ENCODE measurements around the gene ACE2.

Gene ACE2

DNA sequence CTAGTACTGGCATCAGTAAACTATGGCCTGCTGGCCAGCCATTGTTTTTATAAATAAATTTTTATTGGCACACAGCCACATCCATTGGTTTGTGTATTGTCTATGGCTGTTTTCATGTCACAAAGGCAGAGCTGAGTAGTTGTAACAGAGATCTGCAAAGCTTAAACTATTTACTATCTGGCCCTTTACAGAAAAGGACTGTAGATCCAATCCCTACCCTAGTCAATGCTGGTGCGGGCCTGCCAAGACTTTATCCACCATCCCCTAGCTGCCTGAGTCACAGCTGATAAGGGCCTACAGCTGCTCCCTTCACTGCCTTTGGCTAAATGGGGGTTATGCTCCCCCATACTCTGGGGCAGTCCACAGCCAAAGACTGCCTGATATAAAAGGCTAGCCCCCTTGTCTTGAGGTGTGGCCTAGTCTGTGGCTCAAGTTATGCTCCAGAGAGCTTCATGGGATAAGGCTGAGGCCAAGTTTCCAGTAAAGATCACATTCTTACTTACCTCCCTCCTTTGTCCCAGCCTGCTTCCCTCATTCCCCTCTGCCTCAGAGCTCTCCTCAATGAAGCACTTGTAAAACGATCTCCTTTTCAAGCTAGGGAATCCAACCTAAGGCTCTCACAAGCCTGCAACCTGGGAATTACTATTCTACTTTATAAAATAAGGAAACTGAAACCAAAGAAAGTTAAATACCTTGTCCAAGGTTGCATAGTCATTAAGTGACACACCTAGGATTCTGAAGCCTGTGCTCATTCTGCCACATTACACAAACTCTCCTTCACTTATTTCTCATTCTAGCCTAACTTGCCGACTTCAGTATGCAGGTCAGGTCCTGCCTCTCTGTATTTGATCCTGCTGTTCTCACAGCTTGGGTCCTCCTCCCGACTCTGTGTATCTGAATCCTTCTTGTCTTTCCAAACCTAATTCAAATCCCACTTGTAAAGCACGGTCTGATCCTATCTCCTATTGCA, 20.7 kb downstream of the ACE2 start:
- peak overlapping the region; percentile 55 for H3K27ac ChIP-seq
- no peak for DNase-seq (ENCODE audit: low read depth, low spot score)

DNA sequence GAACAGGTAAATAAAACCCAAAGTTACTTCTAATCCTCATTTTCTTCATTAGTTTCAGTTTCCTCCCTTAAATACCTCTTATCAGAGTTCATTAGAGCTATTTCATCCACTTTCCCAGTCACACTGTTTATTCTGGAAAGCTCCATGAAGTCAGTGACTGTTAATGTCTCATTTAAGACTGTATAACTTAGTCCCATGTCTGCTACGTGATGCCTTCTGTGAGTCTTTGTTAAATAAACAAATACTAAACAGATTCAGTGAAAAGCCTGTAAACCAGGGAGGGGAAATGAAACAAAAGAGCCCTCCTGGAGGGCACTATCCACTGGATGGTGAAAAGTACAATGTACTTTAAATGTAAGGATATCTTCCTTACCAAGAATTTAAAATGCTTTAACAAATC, 24.7 kb downstream of the ACE2 start:
- H3K27ac ChIP-seq, result no peak overlapping the region
- DNase-seq (ENCODE audit: low read depth, low spot score), result no peak

DNA sequence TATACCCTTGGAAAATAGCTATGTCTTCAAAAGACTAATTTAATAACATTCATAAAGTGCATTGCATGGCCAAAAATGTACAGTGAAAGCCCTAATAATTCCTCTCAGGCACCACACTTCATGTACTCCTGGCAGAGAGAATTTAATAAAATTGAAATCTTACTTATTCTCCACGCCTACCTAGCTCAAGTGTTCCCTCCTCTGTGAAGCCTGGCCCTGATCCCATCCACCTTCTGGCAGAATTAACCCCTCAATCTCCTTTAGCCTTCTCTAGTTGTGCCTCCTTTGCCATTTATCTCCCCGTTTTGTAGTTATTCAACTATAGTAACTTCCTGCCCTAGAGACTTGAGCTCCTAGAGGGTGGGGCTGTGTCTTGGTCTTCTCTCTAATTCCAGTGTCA, 26.7 kb downstream of the ACE2 start:
- H3K27ac ChIP-seq, result no peak overlapping the region
- no peak for DNase-seq (ENCODE audit: low read depth, low spot score)

DNA sequence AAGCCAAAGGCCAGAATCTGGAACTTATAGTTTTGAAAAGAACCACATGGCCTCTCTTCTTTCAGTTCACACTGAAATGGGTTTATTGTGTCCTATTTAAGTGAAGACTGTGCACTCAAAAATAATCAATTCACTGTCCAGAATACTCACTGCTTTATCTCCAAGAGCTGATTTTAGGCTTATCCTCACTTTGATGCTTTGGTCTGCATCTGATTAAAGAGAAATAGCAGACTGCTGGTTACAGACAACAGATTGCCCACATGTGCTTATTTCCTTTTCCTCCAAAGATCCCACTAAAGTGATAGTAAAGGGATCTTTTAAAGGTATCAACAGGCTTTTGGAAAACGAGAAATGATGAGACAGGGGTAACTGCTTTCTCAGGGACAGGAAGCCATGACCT, 30.6 kb downstream of the ACE2 start:
- no peak for DNase-seq (ENCODE audit: low read depth, low spot score)
- H3K27ac ChIP-seq, result no peak overlapping the region

DNA sequence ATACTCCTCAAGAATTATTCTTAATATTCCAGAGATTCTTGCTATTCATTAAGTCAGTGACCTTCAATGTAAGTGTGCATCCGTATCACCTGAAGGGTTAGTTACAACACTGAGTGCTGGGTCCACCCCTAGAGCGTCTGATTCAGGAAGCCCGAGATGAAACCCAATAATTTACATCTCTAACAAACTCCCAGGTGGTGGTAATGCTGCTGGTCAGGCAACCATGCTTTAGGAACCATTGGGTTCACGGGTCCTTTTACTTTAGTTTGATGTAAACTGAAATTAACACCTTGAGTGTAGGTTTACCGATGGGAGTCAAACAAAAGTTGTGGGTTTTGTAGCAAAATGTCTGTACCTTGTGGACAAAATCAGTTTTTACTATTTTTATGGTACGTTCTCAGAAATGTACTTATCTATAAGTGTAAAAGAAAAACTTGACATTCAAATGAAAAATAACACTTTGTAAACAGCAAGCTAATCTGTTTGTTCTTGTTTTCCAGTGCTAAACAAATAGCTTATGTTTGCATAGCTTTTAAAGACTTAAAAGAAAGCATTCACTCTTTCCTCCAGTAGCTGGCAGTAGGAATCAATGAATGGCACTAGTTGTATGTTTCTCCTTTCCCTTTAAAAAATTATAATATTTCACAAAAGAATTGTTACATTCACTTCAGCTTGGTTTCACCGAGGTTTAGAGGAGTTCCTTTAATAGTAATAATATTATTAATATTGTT, 32.7 kb downstream of the ACE2 start:
- no peak overlapping the region for H3K27ac ChIP-seq
- DNase-seq (ENCODE audit: low read depth, low spot score), result no peak

DNA sequence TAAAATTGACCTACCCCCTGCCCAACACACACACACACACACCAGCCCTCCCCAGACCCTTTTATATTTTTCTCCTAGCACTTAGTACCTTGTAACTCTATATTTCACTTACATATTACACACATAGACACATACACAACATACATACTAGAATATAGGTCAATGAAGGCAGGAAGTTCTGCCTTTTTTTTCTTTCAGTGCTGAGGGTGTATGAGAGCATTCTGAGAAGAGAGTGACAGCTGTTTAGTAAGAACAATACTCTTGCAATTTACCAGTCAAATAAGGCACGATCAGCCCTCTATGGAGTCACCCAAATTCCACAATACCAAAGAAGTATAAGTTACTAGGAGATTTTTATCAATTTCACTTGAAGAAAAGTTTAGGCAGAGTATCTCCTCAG, 33.5 kb downstream of the ACE2 start:
- no peak overlapping the region for H3K27ac ChIP-seq
- DNase-seq (ENCODE audit: low read depth, low spot score), result no peak

DNA sequence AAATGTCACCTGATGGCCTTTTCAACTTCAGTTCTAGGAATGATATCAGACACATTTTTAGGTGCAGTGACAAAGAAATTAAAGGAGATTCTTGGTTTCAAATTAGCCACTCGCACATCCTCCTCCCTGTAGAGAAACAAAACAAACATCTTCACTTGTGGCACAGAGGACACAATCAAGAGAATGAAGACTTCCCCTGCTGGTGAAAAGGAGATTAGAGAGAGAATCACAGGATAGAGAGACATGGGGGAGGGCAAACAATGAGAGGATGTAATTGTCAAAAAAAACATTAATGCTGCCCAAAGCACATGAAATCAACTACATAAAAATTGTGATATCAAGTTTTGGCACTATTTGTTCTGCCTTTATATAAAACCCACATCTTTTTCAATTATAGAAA, 34.5 kb downstream of the ACE2 start:
- DNase-seq (ENCODE audit: low read depth, low spot score), result no peak
- H3K27ac ChIP-seq, result no peak overlapping the region

DNA sequence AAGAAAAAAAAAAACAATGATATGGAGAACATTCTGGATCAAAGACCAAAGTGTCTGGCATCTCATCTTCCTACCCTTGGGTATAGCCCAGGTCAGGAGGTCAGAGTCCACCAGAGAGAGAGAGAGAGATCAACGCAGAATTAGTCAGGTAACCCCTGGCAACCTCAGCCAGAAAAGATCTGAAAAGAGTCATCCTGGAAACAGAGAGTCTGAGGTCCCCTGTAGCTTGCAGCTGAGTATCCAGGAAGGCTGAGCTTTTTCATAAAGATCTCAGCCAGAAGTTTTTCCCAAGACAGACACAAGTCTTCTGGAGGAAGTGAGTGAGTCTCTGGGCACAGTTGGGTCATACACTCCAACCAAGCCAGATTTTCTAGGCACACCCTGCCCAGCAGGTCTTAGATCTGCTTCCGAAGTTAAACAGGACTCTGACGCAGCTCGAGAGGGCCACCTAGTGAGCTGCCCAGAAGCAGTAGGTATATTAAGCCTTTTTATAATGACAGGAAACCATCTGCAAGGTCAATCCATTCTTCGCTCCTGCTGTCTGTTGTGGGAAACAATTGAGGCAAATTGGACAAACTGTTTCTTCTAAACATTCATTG, 35.7 kb downstream of the ACE2 start:
- peak; percentile 40 for DNase-seq (ENCODE audit: low read depth, low spot score)
- H3K27ac ChIP-seq, result peak overlapping the region; percentile 22

DNA sequence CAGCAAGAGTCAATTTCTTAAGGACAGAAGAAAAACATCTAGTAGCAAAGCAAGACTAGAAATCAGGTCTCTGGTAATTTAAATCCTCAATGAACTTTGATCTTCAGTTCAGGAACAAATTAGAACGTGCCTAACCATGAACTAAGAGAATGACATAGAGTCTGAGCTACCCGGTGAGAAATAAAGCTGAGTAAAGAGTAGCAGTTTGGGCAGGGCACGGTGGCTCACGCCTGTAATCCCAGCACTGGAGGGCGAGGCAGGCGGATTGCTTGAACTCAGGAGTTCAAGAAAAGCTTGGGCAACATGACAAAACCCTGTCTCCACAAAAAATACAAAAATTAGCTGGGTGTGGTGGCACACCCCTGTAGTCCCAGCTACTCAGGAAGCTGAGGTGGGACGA, 37.7 kb downstream of the ACE2 start:
- H3K27ac ChIP-seq, result no peak overlapping the region
- no peak for DNase-seq (ENCODE audit: low read depth, low spot score)

DNA sequence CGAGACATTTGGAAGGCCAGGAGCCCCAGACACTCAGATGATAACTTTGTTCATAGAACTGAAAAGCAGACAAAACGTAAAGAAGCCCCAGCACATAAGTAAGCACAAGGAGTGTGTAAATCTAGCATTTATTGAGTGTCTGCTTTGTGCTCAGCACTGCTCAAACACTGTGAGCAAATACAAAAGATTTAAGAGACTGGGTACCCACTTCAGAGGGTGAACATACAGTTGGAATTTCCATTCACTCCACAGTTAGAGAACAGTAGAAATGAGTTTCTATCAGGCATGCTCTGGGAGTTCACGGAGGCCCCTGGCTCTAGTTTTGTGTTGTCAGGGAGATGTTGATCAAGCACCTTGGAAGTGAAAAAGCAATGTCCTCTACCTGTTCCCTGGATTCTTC, 39.8 kb downstream of the ACE2 start:
- DNase-seq (ENCODE audit: low read depth, low spot score), result no peak
- no peak overlapping the region for H3K27ac ChIP-seq

DNA sequence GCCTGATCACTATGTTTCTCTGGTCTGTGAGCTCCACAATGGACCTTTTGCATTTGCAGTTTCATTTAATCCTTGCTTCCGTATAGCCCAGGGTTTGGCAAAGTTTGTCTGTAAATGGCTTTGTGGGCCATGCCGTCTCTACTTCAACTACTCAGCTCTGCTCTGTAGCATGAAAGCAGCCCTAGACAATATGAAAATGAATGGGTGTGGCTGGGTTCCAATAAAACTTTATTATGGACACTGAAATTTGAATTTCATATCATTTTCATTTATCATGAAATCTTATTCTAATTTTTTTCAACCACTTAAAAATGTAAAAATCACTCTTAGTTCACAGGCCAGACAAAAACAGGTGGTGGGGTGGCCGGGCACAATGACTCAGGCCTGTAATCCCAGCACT, 41.5 kb downstream of the ACE2 start:
- DNase-seq (ENCODE audit: low read depth, low spot score), result no peak
- H3K27ac ChIP-seq, result no peak overlapping the region

DNA sequence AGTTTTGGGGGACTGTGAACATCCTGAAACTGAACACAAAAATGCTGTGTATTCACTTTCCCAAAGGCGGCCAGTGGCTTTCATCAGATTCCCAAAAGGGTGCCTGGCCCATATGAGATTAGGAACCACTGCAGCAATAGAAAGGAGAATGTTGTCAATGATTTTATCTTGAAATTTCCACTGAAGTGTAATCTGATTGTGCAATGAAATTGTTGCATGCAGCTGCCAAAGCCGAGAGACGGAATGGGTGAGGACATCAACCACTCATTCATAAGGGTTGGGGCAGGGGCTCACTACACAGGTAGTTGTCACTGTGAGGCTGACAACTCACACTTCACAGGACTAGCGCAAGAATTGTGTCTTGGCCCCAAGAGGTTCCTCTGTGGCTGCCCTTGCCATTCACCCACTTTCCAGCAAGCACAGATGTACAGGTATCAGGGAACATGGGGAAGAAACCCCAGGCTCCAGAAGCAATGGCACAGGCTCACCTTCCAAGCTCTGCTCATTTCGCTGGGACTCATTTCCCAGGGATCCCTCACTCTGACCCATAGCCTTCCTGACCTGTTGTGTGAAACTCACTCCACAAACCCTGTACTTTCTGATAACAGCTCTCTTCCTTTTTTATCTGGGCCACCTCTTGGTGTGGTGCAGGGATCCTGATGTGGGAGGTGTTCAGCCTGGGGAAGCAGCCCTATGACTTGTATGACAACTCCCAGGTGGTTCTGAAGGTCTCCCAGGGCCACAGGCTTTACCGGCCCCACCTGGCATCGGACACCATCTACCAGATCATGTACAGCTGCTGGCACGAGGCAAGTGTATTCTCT, 51.4 kb downstream of the ACE2 start:
- no peak for DNase-seq (ENCODE audit: low read depth, low spot score)
- H3K27ac ChIP-seq, result no peak overlapping the region

DNA sequence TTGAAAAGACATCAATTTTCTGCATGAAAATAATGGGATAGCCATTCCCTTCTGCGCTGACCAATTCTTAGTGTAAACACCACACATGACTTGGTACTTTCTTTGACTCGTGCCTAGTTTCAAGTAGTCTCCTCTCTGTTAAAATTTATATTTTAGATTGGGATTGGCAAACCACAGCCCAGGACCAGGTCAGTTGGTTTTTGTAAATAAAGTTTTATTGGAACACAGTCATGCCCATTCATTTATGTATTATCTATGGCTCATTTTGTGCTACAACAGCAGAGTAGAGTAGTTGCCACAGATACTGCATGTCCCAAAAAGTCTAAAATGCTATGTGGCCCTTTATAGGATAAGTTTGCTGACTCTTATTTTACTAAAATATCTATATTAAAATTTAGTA, 53.4 kb downstream of the ACE2 start:
- H3K27ac ChIP-seq, result no peak overlapping the region
- DNase-seq (ENCODE audit: low read depth, low spot score), result no peak

DNA sequence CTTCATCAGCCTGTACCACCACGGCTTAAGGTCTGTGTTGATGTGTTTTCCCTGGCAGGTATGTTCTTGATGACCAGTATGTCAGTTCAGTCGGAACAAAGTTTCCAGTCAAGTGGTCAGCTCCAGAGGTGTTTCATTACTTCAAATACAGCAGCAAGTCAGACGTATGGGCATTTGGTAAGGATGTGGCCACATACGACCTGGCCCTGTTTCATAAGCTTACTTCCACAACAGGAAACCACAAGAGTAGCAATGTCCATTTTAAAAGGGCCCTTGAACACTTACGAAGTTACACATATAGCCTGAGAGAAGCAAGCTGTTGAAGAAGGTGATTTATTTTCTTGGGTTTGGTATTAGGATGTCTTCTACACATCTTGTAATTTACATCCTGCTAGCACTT, 54.0 kb downstream of the ACE2 start:
- DNase-seq (ENCODE audit: low read depth, low spot score), result no peak
- H3K27ac ChIP-seq, result no peak overlapping the region

DNA sequence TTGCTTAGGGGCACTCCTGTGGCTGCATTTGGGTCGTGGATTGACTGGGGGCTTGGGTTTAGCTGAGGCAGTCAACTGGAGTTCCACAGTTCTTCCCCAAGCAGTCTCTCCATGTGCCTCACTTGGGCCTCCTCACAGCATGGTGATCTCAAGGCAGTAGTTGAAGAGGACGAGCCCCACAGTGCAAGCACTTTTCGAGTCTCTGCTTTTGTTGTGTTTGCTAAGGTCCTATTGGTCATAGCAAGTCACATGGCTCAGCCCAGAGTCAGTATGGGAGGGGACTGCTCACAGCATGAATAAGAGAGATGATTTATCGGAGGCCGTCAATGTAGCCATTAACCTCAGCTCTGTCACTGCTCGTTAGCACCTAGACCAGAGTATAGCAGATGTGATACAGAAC, 70.4 kb downstream of the ACE2 start:
- no peak for DNase-seq (ENCODE audit: low read depth, low spot score)
- H3K27ac ChIP-seq, result no peak overlapping the region

DNA sequence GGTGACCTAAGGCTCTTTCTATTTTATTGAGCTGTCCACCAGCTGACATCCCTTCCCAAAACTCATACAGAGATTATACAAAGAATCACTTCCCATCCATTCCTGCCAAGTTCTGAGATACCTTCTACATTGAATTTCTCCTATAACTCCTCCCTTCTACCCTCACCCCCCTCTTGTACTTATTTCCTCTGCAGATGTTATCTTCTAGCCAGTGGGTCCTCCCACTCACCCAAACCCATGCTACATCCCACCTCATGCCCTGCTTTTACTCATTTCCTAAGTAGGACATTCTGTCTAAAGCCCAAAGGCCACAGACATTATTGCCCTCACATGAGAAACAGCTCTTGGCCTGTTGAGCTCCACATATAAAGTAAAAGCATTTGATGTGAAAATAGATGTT, 71.6 kb downstream of the ACE2 start:
- no peak overlapping the region for H3K27ac ChIP-seq
- no peak for DNase-seq (ENCODE audit: low read depth, low spot score)

DNA sequence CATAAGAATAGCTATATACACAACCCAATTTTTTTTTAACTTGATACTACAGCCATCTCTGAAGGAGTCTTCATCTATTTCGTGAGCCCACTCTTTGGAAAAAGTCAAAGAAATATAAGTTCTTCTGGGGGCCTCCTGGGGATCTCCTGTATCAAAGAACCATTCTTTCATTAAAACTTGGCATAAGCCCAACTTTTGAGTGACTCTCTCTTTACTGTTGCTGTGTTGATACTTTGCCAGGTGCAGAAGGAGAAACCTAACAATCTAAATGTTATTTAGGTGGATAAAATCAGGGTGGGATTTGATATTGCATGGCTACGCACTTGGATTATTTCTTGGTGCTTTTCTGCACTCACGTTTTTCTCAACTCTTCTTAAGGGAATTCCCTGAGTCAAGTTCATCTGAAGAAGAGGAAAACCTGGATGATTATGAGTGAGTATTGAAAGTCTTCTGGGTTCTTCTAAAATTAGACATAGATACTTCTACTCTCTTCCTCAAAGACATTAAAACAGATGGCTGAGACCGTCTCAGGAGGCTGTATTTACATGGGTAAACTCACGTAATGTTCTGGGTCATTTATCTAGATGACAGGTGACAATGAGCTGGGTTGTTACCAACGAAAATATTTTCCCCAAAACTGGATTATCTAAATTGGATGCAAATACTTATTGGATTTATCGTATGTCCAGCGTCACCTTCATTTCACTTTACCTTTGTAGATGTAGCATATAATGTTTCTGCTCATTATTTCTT, 74.9 kb downstream of the ACE2 start:
- no peak overlapping the region for H3K27ac ChIP-seq
- DNase-seq (ENCODE audit: low read depth, low spot score), result no peak

DNA sequence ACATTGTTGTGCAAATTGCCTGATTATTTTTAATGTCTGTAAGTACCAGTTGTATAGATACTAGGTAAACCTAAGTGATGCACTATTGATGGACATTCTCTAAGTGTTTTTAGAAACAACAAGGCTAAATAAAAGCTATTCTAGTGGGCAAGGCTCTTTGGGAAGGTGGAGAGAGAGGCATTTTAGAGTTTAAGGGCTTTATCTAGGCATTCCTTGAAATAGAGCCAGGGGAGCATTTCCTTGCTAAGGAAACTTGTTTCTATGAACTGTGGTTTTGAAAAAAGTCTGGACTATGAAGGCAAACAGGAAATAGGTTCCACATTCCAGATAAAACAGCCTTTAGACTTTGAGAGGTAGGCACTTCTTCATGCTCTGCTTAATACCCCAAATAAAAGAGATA, 76.3 kb downstream of the ACE2 start:
- no peak for DNase-seq (ENCODE audit: low read depth, low spot score)
- no peak overlapping the region for H3K27ac ChIP-seq

DNA sequence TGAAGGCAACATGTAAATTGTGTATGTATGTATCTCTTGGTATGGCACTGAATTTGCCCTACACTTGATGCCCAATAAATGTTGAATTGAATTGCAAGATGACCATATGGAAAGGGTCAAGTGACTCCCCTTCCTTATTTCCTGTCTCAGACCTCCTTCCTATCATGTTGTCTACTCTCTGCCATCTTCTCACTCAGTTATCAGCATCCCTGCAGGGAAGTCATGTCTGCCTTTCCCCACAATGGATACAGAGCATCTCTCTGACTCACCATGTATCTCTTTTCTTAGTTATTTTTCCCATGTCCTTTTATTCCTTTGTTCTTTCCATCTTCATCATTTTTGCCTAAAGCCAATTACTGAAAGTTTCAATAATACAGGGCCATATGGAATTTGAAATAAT, 77.7 kb downstream of the ACE2 start:
- DNase-seq (ENCODE audit: low read depth, low spot score), result no peak
- no peak overlapping the region for H3K27ac ChIP-seq

DNA sequence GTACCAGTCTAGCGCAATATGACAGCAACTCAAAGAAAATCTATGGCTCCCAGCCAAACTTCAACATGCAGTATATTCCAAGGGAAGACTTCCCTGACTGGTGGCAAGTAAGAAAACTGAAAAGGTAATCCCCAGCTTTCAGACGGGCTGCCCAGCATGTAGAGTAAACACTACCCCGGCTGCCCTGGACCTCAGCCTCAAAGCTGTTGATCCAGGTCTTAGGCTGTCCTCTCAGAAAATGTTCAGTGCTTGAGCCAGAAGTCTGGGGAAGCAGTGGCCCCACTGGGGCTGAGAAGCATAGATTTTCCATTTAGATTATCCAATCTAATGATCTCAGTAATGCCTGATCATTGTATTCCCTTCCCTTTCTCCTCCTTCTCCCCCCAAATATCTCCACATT, 78.3 kb downstream of the ACE2 start:
- H3K27ac ChIP-seq, result no peak overlapping the region
- no peak for DNase-seq (ENCODE audit: low read depth, low spot score)

Measured in epithelial cell of prostate (primary cell).